H1 (cell line): ENCODE results near the gene WDR64. TPM values are rescaled to one million over a fixed set of nuclear protein-coding genes. Genes with fewer than 3 reads are reported as not detected.

ENCODE experiments used
- CTCF ChIA-PET: fragments of 300-600 bp; sonication (Branson Sonifier 250); formaldehyde crosslinking; loops from one replicate; lab custom pipeline; 2021; ENCODE audit not compliant: partially characterized antibody; lab: Charles Lee
- POLR2A ChIA-PET: fragments of 300-600 bp; sonication (Branson Sonifier 250); formaldehyde crosslinking; loops from one replicate; lab custom pipeline; 2021; ENCODE audit warnings: inconsistent platforms; ENCODE audit not compliant: partially characterized antibody; lab: Charles Lee
- DNase-seq, 2 experiments: peaks; one replicate each; pipeline versions ENCODE4 v3.0.0 to v3.0.0-alpha.2; 2010 to 2022; ENCODE audit warnings: low spot score in 2 of 2, low read depth in 1 of 2, mixed read lengths in 1 of 2
- FAIRE-seq: peaks from 2 replicates; lab custom pipeline; 2011; peaks lifted over from hg19 to GRCh38; lab: Jason Lieb, UNC
- H2AFZ ChIP-seq: 2 replicates; pipeline ENCODE4 v1.8.1; 2012; ENCODE audit warnings: low read length, inconsistent platforms
- H2AK5ac ChIP-seq: 2 replicates; pipeline ENCODE4 v1.6.1; 2013; ENCODE audit warnings: low read depth, low read length
- H2BK120ac ChIP-seq: replicated peaks from 2 replicates; pipeline ENCODE3; 2013; ENCODE audit warnings: low read depth, low read length, inconsistent platforms
- H2BK12ac ChIP-seq: 2 replicates; pipeline ENCODE4 v1.6.1; 2013; ENCODE audit warnings: low read depth, low read length
- H2BK15ac ChIP-seq: 2 replicates; pipeline ENCODE4 v1.6.1; 2013; ENCODE audit warnings: low read length
- H2BK20ac ChIP-seq: 2 replicates; pipeline ENCODE4 v1.6.1; 2013; ENCODE audit warnings: low read length
- H2BK5ac ChIP-seq: 2 replicates; pipeline ENCODE4 v1.6.1; 2013; ENCODE audit warnings: low read depth, low read length
- H3K14ac ChIP-seq: 2 replicates; pipeline ENCODE4 v1.6.1; 2013; ENCODE audit warnings: inconsistent platforms; ENCODE audit not compliant: insufficient read length
- H3K18ac ChIP-seq: 2 replicates; pipeline ENCODE4 v1.6.1; 2013; ENCODE audit warnings: low read length; ENCODE audit errors: extremely low read depth
- H3K23ac ChIP-seq: 2 replicates; pipeline ENCODE4 v1.6.1; 2013; ENCODE audit warnings: inconsistent platforms; ENCODE audit not compliant: insufficient read length
- H3K23me2 ChIP-seq: 2 replicates; pipeline ENCODE4 v1.6.1; 2013; ENCODE audit warnings: low read depth, low read length
- H3K27ac ChIP-seq: 2 replicates; pipeline ENCODE4 v1.6.1; 2011; ENCODE audit warnings: low read depth, low read length, inconsistent platforms
- H3K27me3 ChIP-seq, 4 experiments: replicated peaks in 1 of 4; 1 replicate in 1 of 4; 2 replicates in 3 of 4; pipeline versions ENCODE4 v1.6.1 to v1.8.1; 2011 to 2013; ENCODE audit warnings: low read length in 3 of 4, mild to moderate bottlenecking in 3 of 4, inconsistent platforms in 2 of 4, mixed read lengths in 2 of 4, moderate library complexity in 1 of 4; ENCODE audit not compliant: control insufficient read depth in 3 of 4, insufficient read depth in 3 of 4; ENCODE audit errors: extremely low read depth in 1 of 4
- H3K36me3 ChIP-seq, 4 experiments: 2 replicates each; pipeline versions ENCODE4 v1.6.1 to v1.8.1; 2011 to 2013; ENCODE audit warnings: mild to moderate bottlenecking in 4 of 4, low read length in 3 of 4, moderate library complexity in 2 of 4, control low read depth in 1 of 4, inconsistent platforms in 1 of 4; ENCODE audit not compliant: insufficient read depth in 4 of 4, control insufficient read depth in 2 of 4
- H3K4ac ChIP-seq: replicated peaks from 2 replicates; pipeline ENCODE3; 2013; ENCODE audit warnings: low read length, low read depth, mixed read lengths, inconsistent platforms; ENCODE audit not compliant: insufficient read length
- H3K4me1 ChIP-seq, 4 experiments: replicated peaks in 1 of 4; 1 replicate in 1 of 4; 2 replicates in 3 of 4; pipeline versions ENCODE4 v1.6.1 to v1.8.1; 2011 to 2013; ENCODE audit warnings: low read length in 3 of 4, inconsistent platforms in 2 of 4, mixed read lengths in 1 of 4; ENCODE audit not compliant: insufficient read depth in 4 of 4, control insufficient read depth in 3 of 4
- H3K4me2 ChIP-seq, 2 experiments: 2 replicates each; pipeline versions ENCODE4 v1.6.1 to v1.8.1; 2011 to 2013; ENCODE audit warnings: low read depth in 2 of 2, low read length in 2 of 2, control low read depth in 1 of 2, inconsistent platforms in 1 of 2, mild to moderate bottlenecking in 1 of 2; ENCODE audit not compliant: insufficient read depth in 1 of 2
- H3K4me3 ChIP-seq, 4 experiments: fragments of 200-600, 300-600 bp in 1 of 4; sonication (generic), shearing (Covaris generic), sonication (Bioruptor Twin) in 1 of 4; 2 replicates each; pipeline versions ENCODE4 v1.5.1 to v1.8.1; 2011 to 2016; ENCODE audit warnings: low read length in 4 of 4, low read depth in 3 of 4, control low read depth in 2 of 4, inconsistent platforms in 2 of 4, mild to moderate bottlenecking in 2 of 4, mixed read lengths in 1 of 4, moderate library complexity in 1 of 4; ENCODE audit not compliant: insufficient read depth in 2 of 4; ENCODE audit errors: extremely low read depth in 1 of 4
- H3K56ac ChIP-seq: replicated peaks from 2 replicates; pipeline ENCODE3; 2013; ENCODE audit warnings: low read depth, mild to moderate bottlenecking, mixed read lengths, low read length, inconsistent platforms; ENCODE audit not compliant: insufficient read length
- H3K79me1 ChIP-seq: 2 replicates; pipeline ENCODE4 v1.6.1; 2013; ENCODE audit warnings: low read depth, low read length, control low read depth
- H3K79me2 ChIP-seq, 2 experiments: 2 replicates each; pipeline versions ENCODE4 v1.6.1 to v1.8.1; 2012 to 2013; ENCODE audit warnings: low read length in 2 of 2, mild to moderate bottlenecking in 2 of 2, inconsistent platforms in 1 of 2; ENCODE audit not compliant: insufficient read depth in 2 of 2, control insufficient read depth in 1 of 2
- H3K9ac ChIP-seq, 4 experiments: replicated peaks in 1 of 4; 1 replicate in 1 of 4; 2 replicates in 3 of 4; pipeline versions ENCODE4 v1.6.1 to v1.8.1; 2011 to 2013; ENCODE audit warnings: low read depth in 3 of 4, low read length in 3 of 4, control low read depth in 2 of 4, mild to moderate bottlenecking in 2 of 4, moderate library complexity in 2 of 4, inconsistent platforms in 1 of 4; ENCODE audit errors: extremely low read depth in 1 of 4
- H3K9me3 ChIP-seq, 2 experiments: 2 replicates each; pipeline versions ENCODE4 v1.6.1 to v1.8.1; 2012 to 2013; ENCODE audit warnings: mild to moderate bottlenecking in 2 of 2, moderate library complexity in 2 of 2, control low read depth in 1 of 2, inconsistent platforms in 1 of 2, low read depth in 1 of 2, low read length in 1 of 2, mixed read lengths in 1 of 2; ENCODE audit not compliant: insufficient read depth in 2 of 2
- H4K20me1 ChIP-seq, 2 experiments: replicated peaks in 1 of 2; 2 replicates each; pipeline versions ENCODE3 to v1.8.1; 2011 to 2013; ENCODE audit warnings: inconsistent platforms in 2 of 2, low read length in 2 of 2, mild to moderate bottlenecking in 1 of 2; ENCODE audit not compliant: insufficient read depth in 2 of 2, control insufficient read depth in 1 of 2
- H4K5ac ChIP-seq: 2 replicates; pipeline ENCODE4 v1.6.1; 2013; ENCODE audit warnings: low read length, low read depth, mixed read lengths, inconsistent platforms; ENCODE audit not compliant: insufficient read length
- H4K8ac ChIP-seq: 2 replicates; pipeline ENCODE4 v1.8.0; 2013; ENCODE audit warnings: mild to moderate bottlenecking, moderate library complexity, low read length, inconsistent platforms; ENCODE audit not compliant: insufficient read depth; ENCODE audit errors: extremely low read depth
- H4K91ac ChIP-seq: replicated peaks from 2 replicates; pipeline ENCODE3; 2013; ENCODE audit warnings: low read length, mixed read lengths, inconsistent platforms; ENCODE audit not compliant: insufficient read length
- CREB1 ChIP-seq: IDR thresholded peaks from 2 replicates; pipeline ENCODE4 v1.6.1; 2012; ENCODE audit warnings: inconsistent platforms
- CTCF ChIP-seq, 3 experiments: IDR thresholded peaks; 1 replicate in 2 of 3; 2 replicates in 1 of 3; pipeline versions ENCODE4 v1.5.1 to v1.6.1; 2011; ENCODE audit warnings: low read length in 3 of 3, mild to moderate bottlenecking in 3 of 3, inconsistent platforms in 2 of 3, low read depth in 1 of 3, moderate library complexity in 1 of 3; ENCODE audit not compliant: insufficient read depth in 1 of 3; ENCODE audit errors: control extremely low read depth in 1 of 3
- JUND ChIP-seq: IDR thresholded peaks from 2 replicates; pipeline ENCODE4 v1.6.1; 2011; ENCODE audit warnings: mild to moderate bottlenecking, improper control_type of control experiment, low read length
- KDM1A ChIP-seq: fragments of 200-600, 300-600 bp; sonication (generic); IDR thresholded peaks from 2 replicates; pipeline ENCODE4 v1.7.1; 2016; ENCODE audit warnings: mild to moderate bottlenecking, low read length, borderline replicate concordance
- KDM4A ChIP-seq: IDR thresholded peaks from one replicate; pipeline ENCODE4 v1.7.1; 2012; ENCODE audit warnings: low read depth, mild to moderate bottlenecking, moderate library complexity, low read length, inconsistent platforms; ENCODE audit not compliant: severe bottlenecking
- SP1 ChIP-seq: IDR thresholded peaks from 2 replicates; pipeline ENCODE4 v1.6.1; 2011; ENCODE audit warnings: low read depth, low read length
- SRF ChIP-seq: IDR thresholded peaks from 2 replicates; pipeline ENCODE4 v1.6.1; 2011; ENCODE audit warnings: mild to moderate bottlenecking, low read depth, low read length, moderate library complexity
- TAF1 ChIP-seq: IDR thresholded peaks from 2 replicates; pipeline ENCODE4 v1.6.1; 2011; ENCODE audit warnings: mild to moderate bottlenecking, low read depth, low read length
- USF2 ChIP-seq: IDR thresholded peaks from 2 replicates; pipeline ENCODE4 v1.6.1; 2011; ENCODE audit warnings: low read length, improper control_type of control experiment
- WGBS, 2 experiments: shearing (Covaris generic) in 1 of 2; methylation state at CpG; one replicate each; pipeline versions ENCODE4 v1.1.6 to v1.1.7; 2013 to 2015; ENCODE audit warnings: low lambda C conversion rate in 2 of 2, mixed read lengths in 2 of 2, inconsistent platforms in 1 of 2, low coverage in 1 of 2, missing lambda C conversion rate in 1 of 2; ENCODE audit not compliant: insufficient replicate concordance in 2 of 2, insufficient coverage in 1 of 2, insufficient read length in 1 of 2; ENCODE audit errors: extremely low coverage in 1 of 2, missing lambda C conversion rate in 1 of 2; 5-methylcytosine and 5-hydroxymethylcytosine counted together
- polyA plus RNA-seq, 7 experiments: library from polyadenylated mRNA; depleted of rRNA in 3 of 7; stranded (reverse) in 5 of 7; unstranded in 2 of 7; fragments of >200 nt in 5 of 7; fragments of 200-250 nt in 2 of 7; gene quantifications; 1 replicate in 5 of 7; 2 replicates in 1 of 7; 4 replicates in 1 of 7; pipeline versions ENCODE4 v1.2.1 to v1.2.3, GENCODE V29; 2011 to 2013; ENCODE audit warnings: missing spikeins in 2 of 7, mixed read lengths in 2 of 7
- total RNA-seq: library from RNA; stranded (reverse); fragmentation: NEBNext Ultra II Directional; extraction: Animal tissue kit (Norgen Biotek cat#: 25700); gene quantifications from 2 replicates; pipeline ENCODE4 v1.2.1, GENCODE V29; 2021

WDR64 gene
- total and polyA plus RNA-seq, 2 of the 8 experiments (the other 6 are each of a cell fraction or from before 2014, with no cell fraction given) = 0.02 TPM; not detected in 1

GRCh38 chr1:241635556-241636152 is 16.4 kb upstream of the WDR64 start:
- ChIA-PET POLR2A (no interaction called here), CTCF (interaction anchor here (0.5 to 0.7 kb wide), 2 partner anchors 24 to 355 kb away, joined by 3 to 5 read pairs; no protein-coding TSS in a partner anchor)
- no peak overlapping the region for H2BK5ac ChIP-seq
- peaks cover 3 to 84% of the 10 kb centered on the region in 2 experiments; a peak in 3 of 4 replicates for H3K79me2 ChIP-seq
- H3K9me3 ChIP-seq = no peaks in the 10 kb centered on the region
- no peak overlapping the region for H3K27ac ChIP-seq
- no peak for FAIRE-seq
- no peak overlapping the region for H3K4ac ChIP-seq
- H4K5ac ChIP-seq = no peak overlapping the region
- no peaks in the 10 kb centered on the region; a peak in 1 of 7 replicates for H3K27me3 ChIP-seq
- no peak overlapping the region for H3K4me2 ChIP-seq
- no peak overlapping the region for H2BK12ac ChIP-seq
- no peak overlapping the region for H2BK15ac ChIP-seq
- H3K9ac ChIP-seq = no peak overlapping the region
- no peak overlapping the region for H3K4me3 ChIP-seq
- DNase-seq = no peak
- H2BK20ac ChIP-seq = no peak overlapping the region
- H3K4me1 ChIP-seq = peaks cover 0 to 7% (median 3%) of the 10 kb centered on the region in 4 experiments; a peak in 5 of 7 replicates
- H3K36me3 ChIP-seq = peaks cover 0 to 33% (median 11%) of the 10 kb centered on the region in 4 experiments; a peak in 6 of 8 replicates
- H4K91ac ChIP-seq = no peak overlapping the region
- H3K18ac ChIP-seq = no peak overlapping the region
- peaks cover 0 to 13% of the 10 kb centered on the region in 2 experiments for H4K20me1 ChIP-seq
- no peak overlapping the region for H2BK120ac ChIP-seq
- H3K14ac ChIP-seq = no peak overlapping the region
- H3K23me2 ChIP-seq = peaks cover 4% of the 10 kb centered on the region; the same call in 1 of the 2 replicates
- H2AK5ac ChIP-seq = no peak overlapping the region
- WGBS, 2 experiments = 87% methylated on average over 4 of the region's 4 CpGs; no CpG with 5 or more reads in 1 of the 2 experiments
- no peak overlapping the region for H3K23ac ChIP-seq
- peaks cover 3% of the 10 kb centered on the region; the same call in 1 of the 2 replicates for H3K79me1 ChIP-seq
- no peak overlapping the region for H4K8ac ChIP-seq
- no peak overlapping the region for H3K56ac ChIP-seq
- no peak overlapping the region for H2AFZ ChIP-seq
- TF ChIP-seq TAF1 = no peak
- TF ChIP-seq CTCF (IDR thresholded peaks at IDR 0.05; ENCODE audit: control extremely low read depth in 1 of 3, insufficient read depth in 1 of 3, low read depth in 1 of 3, low read length in 3 of 3) = no peak
- no peak for TF ChIP-seq USF2
- TF ChIP-seq SRF = no peak
- no peak for TF ChIP-seq KDM1A
- no peak for TF ChIP-seq SP1
- TF ChIP-seq KDM4A = no peak
- TF ChIP-seq JUND = no peak
- TF ChIP-seq CREB1 = no peak
